ENCODE results near the gene SMPD4.
"Not testable (repeated sequence)": the region's sequence is repeated elsewhere in the genome, so short reads cannot be mapped to it uniquely, and the experiment has no call there.

SMPD4 gene

DNA sequence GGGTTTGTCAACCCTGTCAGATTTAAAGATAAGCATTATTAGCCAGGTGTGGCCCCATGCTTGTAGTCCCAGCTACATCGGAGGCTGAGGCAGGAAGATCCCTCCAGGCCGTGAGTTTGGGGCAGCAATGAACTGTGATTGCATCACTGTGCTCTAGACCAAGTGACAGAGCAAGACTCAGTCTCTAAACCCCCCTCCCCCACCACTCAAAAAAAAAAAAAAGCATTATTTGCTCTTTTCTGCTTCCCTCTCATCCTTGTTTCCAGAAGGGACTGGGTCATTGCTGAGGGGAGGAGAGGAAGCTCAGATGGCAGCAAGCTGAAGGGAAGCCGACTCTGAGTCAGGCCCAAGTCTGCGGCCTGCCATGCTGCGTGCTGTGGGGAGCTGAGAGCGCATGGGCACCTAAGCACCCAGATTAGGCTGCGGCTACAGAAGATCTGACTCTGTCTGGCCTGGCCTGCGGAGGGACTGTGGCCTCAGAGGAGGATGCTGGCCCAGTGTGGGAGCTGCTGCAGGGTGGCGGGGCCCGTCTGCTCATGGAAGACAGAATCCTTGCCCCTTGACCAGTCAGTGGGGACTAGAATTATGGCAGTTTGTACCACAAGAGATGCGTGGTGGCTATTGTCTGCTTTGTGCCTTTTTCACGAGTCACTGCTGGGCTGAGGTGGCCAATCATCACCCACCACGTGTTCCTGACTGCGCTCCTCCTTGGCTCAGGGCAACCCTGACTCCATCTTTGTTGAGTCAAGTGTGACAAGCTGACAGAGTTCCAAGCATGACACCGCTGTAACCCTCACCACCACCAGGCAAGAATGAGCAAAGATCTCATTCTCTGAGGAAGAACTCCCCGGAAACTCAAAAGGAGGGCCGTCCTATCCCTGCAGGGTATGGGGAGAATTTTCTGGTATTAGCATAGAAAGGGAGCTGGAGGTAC is 6.7 kb upstream of the SMPD4 start:
- not testable (repeated sequence) for DNase-seq (ENCODE audit: low read depth)

DNA sequence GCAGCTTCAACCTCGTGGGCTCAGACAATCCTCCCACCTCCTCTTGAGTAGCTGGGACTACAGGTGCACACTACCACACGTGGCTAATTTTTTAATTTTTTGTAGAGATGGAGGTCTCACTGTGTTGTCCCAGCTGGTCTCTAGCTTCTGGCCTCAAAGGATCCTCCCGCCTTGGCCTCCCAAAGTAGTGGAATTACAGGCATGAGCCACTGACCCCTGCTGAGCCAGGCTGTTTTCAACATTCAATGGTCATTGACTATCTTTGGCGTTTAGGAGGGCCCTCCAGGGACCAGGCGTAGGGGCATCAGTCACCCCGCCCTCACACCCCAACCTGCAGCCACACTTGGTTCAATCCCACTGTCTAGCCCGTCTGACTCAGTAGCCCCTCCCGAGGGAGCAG is 5.9 kb upstream of the SMPD4 start:
- DNase-seq (ENCODE audit: low read depth), result no peak

GRCh38 chr2:130186391-130186790 is 5.0 kb upstream of the SMPD4 start:
- DNase-seq (ENCODE audit: low read depth), result no peak

DNA sequence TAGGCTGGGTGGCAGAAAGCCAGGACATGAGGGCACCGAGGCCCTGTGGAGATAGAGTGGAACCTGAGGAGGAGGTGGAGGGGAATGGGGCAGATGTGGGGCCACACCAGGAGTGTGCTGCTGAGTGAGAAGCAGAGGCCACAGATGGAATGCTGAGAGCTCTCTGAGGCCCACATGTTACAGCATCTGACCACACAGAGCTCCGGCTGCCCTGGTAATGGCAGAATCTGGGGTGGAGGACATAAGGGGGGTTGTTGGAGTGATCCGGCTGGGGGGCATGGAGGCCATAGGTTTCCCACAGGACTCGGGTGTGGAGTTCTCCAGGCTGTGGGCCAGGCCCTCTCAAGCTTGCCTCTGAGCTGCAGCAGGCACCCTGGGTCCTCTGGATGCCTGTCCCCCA is 4.5 kb upstream of the SMPD4 start:
- DNase-seq (ENCODE audit: low read depth), result no peak

GRCh38 chr2:130185436-130185835 is 4.0 kb upstream of the SMPD4 start:
- DNase-seq (ENCODE audit: low read depth), result no peak

GRCh38 chr2:130183512-130184373 is 2.3 kb upstream of the SMPD4 start:
- no peak for DNase-seq (ENCODE audit: low read depth)

- DNase-seq (ENCODE audit: low read depth), result not testable (repeated sequence)
Observed at GRCh38 chr2:130182826-130183511, 1.6 kb upstream of the SMPD4 start.

DNA sequence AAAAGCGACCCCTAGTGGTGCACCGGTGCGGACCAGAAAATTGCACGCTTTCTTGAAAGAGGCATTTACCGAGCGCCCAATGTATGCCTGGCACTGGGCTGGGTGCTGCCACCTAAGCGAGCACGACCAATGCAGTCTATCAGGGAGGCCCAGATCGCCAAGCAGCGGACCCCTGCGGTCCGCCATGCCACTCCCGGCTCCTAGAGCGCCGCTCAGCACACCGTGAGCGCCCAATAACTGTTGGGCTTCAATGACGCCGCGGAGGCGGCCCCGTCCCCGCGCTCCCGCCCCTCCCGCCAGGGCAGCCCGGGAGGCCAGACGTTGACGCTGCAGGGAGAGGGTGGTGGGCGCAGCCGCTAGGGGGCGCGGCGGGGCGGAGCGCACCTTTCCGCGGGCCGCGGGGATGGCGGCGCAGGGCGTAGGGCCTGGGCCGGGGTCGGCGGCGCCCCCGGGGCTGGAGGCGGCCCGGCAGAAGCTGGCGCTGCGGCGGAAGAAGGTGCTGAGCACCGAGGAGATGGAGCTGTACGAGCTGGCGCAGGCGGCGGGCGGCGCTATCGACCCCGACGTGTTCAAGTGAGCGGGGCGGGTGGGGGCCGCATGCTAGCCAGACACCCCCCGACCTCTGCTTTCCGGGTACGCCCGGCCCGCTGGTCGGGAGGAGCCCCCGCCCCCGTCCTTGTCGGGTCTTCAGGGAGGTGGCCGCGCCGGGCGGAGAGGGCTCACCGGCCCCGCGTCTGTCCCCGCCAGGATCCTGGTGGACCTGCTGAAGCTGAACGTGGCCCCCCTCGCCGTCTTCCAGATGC is 679 bp upstream of the SMPD4 start, which contains the start of gene MZT2B:
Gene MZT2B (plus strand): TSS at position 383 of the 803 bp plus-strand sequence. CDS start 21 bp downstream, at position 404.
- DNase-seq (ENCODE audit: low read depth), result peak; percentile 82

GRCh38 chr2:130180404-130181324 is 738 bp downstream of the SMPD4 start:
- DNase-seq (ENCODE audit: low read depth), result not testable (repeated sequence)

GRCh38 chr2:130174866-130175265 is 6.5 kb downstream of the SMPD4 start:
- not testable (repeated sequence) for DNase-seq (ENCODE audit: low read depth)

- DNase-seq (ENCODE audit: low read depth), result no peak
Observed at GRCh38 chr2:130169896-130170295, 11.5 kb downstream of the SMPD4 start.

GRCh38 chr2:130169163-130169562 is 12.2 kb downstream of the SMPD4 start:
- not testable (repeated sequence) for DNase-seq (ENCODE audit: low read depth)

DNA sequence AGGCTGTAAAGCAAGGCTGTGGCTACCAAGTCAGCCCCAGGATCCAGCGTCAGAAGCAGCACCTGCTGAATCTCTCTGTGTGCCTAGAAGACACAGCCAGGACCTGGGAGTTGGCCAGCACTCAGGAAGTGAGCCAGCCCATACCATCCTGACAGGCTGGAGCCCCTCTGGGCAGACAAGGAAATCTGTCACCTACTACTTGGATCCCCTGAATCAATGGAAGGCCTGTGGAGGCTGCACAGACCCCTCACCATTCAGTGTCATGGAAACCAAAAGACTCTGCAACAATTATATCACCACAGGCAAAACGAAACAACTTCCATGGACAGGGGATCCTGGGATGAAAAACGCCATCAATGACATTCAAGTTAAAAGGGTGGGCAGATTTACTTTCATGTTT is 14.8 kb downstream of the SMPD4 start:
- DNase-seq (ENCODE audit: low read depth), result not testable (repeated sequence)

DNA sequence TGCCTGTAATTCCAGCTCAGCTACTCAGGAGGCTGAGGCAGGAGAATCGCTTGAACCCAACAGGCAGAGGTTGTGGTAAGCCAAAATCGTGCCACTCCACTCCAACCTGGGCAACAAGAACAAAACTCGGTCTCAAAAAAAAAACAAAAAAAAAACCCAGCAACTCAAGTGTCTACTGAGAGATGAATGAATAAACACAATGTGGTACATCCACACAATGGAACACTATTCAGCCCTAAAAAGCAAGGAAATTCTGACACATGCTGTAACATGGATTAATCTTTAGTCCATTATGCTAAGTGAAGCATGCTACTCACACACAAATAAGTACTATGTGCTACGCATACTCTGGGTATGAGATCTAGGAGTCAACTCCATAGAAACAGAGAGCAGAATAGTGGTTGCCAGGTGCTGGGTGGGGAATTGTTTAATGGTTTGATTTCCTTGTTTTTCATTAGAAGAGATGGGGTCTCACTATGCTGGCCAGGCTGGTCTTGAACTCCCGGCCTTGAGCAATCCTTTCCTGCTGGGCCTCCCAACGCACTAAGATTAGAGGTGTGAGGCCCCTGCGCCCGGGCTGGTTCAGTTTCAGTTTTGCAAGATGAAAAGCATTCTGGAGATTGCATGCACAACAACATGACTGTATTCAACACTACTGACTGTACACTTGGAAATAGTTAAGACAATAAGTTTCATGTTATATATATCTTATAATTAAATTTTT is 15.9 kb downstream of the SMPD4 start:
- DNase-seq (ENCODE audit: low read depth), result no peak

DNA sequence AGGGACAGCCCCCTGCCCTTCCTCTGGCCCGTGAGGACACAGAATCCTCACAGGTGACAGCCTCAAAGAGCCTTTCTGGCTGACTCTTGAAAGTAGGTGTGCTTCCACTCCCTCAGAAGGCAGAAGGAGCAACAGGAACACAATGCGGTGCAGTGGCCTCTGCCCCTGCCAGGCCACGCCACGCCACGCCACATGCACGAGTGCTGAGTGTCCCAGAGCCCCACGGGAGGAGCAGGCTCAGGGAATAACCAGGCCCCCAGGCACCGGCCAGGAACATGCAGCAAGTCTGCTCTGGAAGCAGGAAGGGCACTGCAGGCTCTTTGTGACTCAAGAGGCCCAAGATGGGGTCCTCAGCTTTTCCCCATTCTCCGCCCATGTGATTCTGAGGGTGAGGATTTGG is 18.4 kb downstream of the SMPD4 start:
- DNase-seq (ENCODE audit: low read depth), result no peak

- not testable (repeated sequence) for DNase-seq (ENCODE audit: low read depth)
Observed at GRCh38 chr2:130162486-130162885, 18.9 kb downstream of the SMPD4 start.

DNA sequence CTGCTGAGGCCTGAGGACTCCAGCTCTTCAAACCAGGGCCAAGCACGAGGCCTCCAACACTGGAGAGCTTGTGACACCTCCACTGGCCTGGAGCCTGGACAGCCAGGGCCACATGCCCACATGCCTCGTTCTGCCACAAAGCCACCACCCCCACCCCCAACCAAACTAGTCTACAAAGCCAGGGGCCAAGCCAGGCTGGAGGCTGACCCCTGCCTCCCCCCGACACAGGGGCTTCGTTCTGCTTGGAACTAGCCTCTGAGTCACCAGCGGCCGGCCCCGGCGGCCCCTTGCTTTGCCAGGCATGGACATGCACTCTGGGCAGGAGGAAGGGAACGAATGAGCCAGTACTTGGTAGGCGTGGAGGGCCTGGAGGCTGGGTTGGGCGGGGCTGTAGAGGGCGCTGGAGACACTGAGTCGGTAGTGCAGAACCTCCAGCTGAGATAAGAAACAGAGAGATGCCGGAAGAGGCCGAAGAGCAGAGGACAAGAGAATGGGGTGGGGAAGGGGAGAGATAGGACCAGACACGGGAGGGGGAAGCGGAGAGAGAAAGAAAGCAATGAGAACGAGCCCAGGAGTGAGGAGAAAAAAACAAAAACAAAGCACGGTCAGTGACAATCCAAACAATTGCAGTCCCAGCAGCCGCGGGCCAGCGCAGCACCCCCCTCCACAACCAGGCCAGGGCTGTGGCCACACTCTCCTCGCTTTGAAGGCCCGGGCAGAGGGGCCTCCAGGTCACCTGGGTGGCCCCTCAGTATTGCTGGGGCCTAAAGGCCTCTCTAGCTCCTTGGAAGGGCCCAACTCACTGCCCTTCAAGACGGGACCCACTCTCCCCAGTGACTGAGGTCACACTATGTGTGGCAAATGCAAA is 20.3 kb downstream of the SMPD4 start:
- DNase-seq (ENCODE audit: low read depth), result not testable (repeated sequence)

GRCh38 chr2:130160131-130160530 is 21.3 kb downstream of the SMPD4 start:
- no peak for DNase-seq (ENCODE audit: low read depth)

Data from HS-27A (cell line).